HepG2 (cell line): ENCODE results near the gene RASA1. TPM values are rescaled to one million over a fixed set of nuclear protein-coding genes. Genes with fewer than 3 reads are reported as not detected.

Experiments
- DPF2 ChIP-seq: sonication (generic); formaldehyde crosslinking; IDR thresholded peaks from 2 replicates; pipeline ENCODE4 v1.4.0; 2020; ENCODE audit warnings: mild to moderate bottlenecking, low read depth, missing genetic modification reagents, borderline replicate concordance
- GATAD1 ChIP-seq: IDR thresholded peaks from 2 replicates; pipeline ENCODE4 v1.6.1; 2016; ENCODE audit warnings: missing genetic modification reagents, missing compliant biosample characterization
- HNRNPH1 ChIP-seq: fragments of 200-400 bp; formaldehyde crosslinking; optimal IDR thresholded peaks from 2 replicates; pipeline ENCODE3; 2017; ENCODE audit warnings: mild to moderate bottlenecking, low read depth, low read length
- KAT7 ChIP-seq: IDR thresholded peaks from 2 replicates; pipeline ENCODE4 v1.6.1; 2018; ENCODE audit warnings: borderline replicate concordance, missing compliant biosample characterization
- MIXL1 ChIP-seq: IDR thresholded peaks from 2 replicates; pipeline ENCODE4 v1.6.1; 2016
- NCOA2 ChIP-seq: sonication (generic); formaldehyde crosslinking; IDR thresholded peaks from 2 replicates; pipeline ENCODE4 v1.8.0; 2022; ENCODE audit warnings: inconsistent platforms
- NFAT5 ChIP-seq: sonication (generic); formaldehyde crosslinking; IDR thresholded peaks from 2 replicates; pipeline ENCODE4 v1.4.0; 2020; ENCODE audit warnings: missing genetic modification reagents
- NFYC ChIP-seq: IDR thresholded peaks from 2 replicates; pipeline ENCODE4 v1.6.1; 2016; ENCODE audit warnings: missing genetic modification reagents, missing compliant biosample characterization
- NR2F1 ChIP-seq, 2 experiments: fragments of 450-650 bp in 1 of 2; formaldehyde crosslinking in 1 of 2; IDR thresholded peaks; 2 replicates each; pipeline versions ENCODE4 v1.5.0 to v1.6.1; 2016 to 2020; ENCODE audit warnings: mild to moderate bottlenecking in 1 of 2, missing compliant biosample characterization in 1 of 2, missing genetic modification reagents in 1 of 2, moderate library complexity in 1 of 2
- SALL2 ChIP-seq: sonication (generic); formaldehyde crosslinking; IDR thresholded peaks from 2 replicates; pipeline ENCODE4 v1.8.1; 2023; ENCODE audit warnings: mild to moderate bottlenecking, missing genetic modification reagents, inconsistent platforms
- TARDBP ChIP-seq: sonication (generic); formaldehyde crosslinking; IDR thresholded peaks from 2 replicates; pipeline ENCODE4 v1.8.0; 2022; ENCODE audit warnings: mild to moderate bottlenecking, missing genetic modification reagents
- ZBTB33 ChIP-seq: sonication (generic); formaldehyde crosslinking; IDR thresholded peaks from 2 replicates; pipeline ENCODE4 v1.4.0; 2020; ENCODE audit warnings: missing genetic modification reagents
- ZNF12 ChIP-seq: sonication (generic); formaldehyde crosslinking; IDR thresholded peaks from 2 replicates; pipeline ENCODE4 v1.5.0; 2020; ENCODE audit warnings: missing genetic modification reagents
- ZNF263 ChIP-seq: sonication (generic); formaldehyde crosslinking; IDR thresholded peaks from 2 replicates; pipeline ENCODE4 v1.4.0; 2020; ENCODE audit warnings: missing genetic modification reagents
- ZNF350 ChIP-seq: sonication (generic); formaldehyde crosslinking; IDR thresholded peaks from 2 replicates; pipeline ENCODE4 v1.4.0; 2020; ENCODE audit warnings: mild to moderate bottlenecking, low read depth, missing genetic modification reagents, borderline replicate concordance
- ZNF383 ChIP-seq: sonication (generic); formaldehyde crosslinking; IDR thresholded peaks from 2 replicates; pipeline ENCODE4 v1.4.0; 2020; ENCODE audit warnings: missing genetic modification reagents, mild to moderate bottlenecking, borderline replicate concordance
- ZNF446 ChIP-seq: sonication (generic); formaldehyde crosslinking; IDR thresholded peaks from 2 replicates; pipeline ENCODE4 v1.5.0; 2020; ENCODE audit warnings: mild to moderate bottlenecking, missing genetic modification reagents
- ZNF503 ChIP-seq: sonication (generic); formaldehyde crosslinking; IDR thresholded peaks from 2 replicates; pipeline ENCODE4 v1.4.0; 2020; ENCODE audit warnings: missing genetic modification reagents
- ZZZ3 ChIP-seq: sonication (generic); formaldehyde crosslinking; IDR thresholded peaks from 2 replicates; pipeline ENCODE4 v1.4.0; 2020; ENCODE audit warnings: missing genetic modification reagents, mild to moderate bottlenecking, borderline replicate concordance
- polyA plus RNA-seq, 8 experiments: library from polyadenylated mRNA; depleted of rRNA in 3 of 8; stranded (reverse) in 7 of 8; unstranded in 1 of 8; fragments of >200 nt; fragmentation: Illumina TruSeq in 4 of 8; extraction: Trizol in 4 of 8; gene quantifications; 2 replicates each; pipeline versions ENCODE4 v1.2.1 to v1.2.3, GENCODE V29; 2011 to 2016; ENCODE audit warnings: low read depth in 4 of 8, missing spikeins in 1 of 8, mixed read lengths in 1 of 8; ENCODE audit not compliant: insufficient read depth in 1 of 8
- total RNA-seq, 5 experiments: library from RNA; depleted of rRNA; stranded (reverse); fragments of >200 nt; fragmentation: Illumina TruSeq; extraction: Trizol; gene quantifications; 2 replicates each; pipeline ENCODE4 v1.2.3, GENCODE V29; 2016; ENCODE audit warnings: low read depth in 1 of 5

RASA1 gene
- total and polyA plus RNA-seq, 2 of the 13 experiments (the other 11 are each of a cell fraction or from before 2014, with no cell fraction given) = 19.5 to 20.5 TPM

GRCh38 chr5:87412630-87413342, 145.1 kb downstream of the RASA1 start, which contains the start of gene CCNH (continued):
- TF ChIP-seq ZNF383 (CRISPR knock-in tag) (no peak), GATAD1 (CRISPR knock-in tag) (peak; percentile 92), ZNF350 (CRISPR knock-in tag) (peak; percentile 84), KAT7 (CRISPR knock-in tag) (peak; percentile 47; the same call in 1 of the 2 replicates), ZNF263 (no peak), ZBTB33 (no peak), SALL2 (CRISPR knock-in tag) (peak; percentile 62; the same call in 1 of the 2 replicates), NFAT5 (CRISPR knock-in tag) (no peak), DPF2 (CRISPR knock-in tag) (no peak), NR2F1 (CRISPR knock-in tag; IDR thresholded peaks at IDR 0.05) (no peak), TARDBP (CRISPR knock-in tag) (peak; percentile 66; the same call in 1 of the 2 replicates), NFYC (CRISPR knock-in tag) (peak; percentile 63), HNRNPH1 (no peak), ZNF12 (CRISPR knock-in tag) (peak; percentile 24; the same call in 1 of the 2 replicates), ZNF446 (no peak), ZNF503 (CRISPR knock-in tag) (no peak; the same call in 1 of the 2 replicates), NCOA2 (CRISPR knock-in tag) (no peak), MIXL1 (CRISPR knock-in tag) (peak; percentile 69; the same call in 1 of the 2 replicates), ZZZ3 (no peak; the same call in 1 of the 2 replicates)
